Activated CD8-positive, alpha-beta memory T cell treated with anti-CD3 and anti-CD28 coated beads for 4 hours (primary cell): ENCODE data around the gene CAMTA1.

Experiments
- DNase-seq, 2 donors: peaks; one replicate each; pipeline ENCODE4 v3.0.0-alpha.2; 2020; ENCODE audit warnings: low read depth in 2 of 2

Gene CAMTA1

DNA sequence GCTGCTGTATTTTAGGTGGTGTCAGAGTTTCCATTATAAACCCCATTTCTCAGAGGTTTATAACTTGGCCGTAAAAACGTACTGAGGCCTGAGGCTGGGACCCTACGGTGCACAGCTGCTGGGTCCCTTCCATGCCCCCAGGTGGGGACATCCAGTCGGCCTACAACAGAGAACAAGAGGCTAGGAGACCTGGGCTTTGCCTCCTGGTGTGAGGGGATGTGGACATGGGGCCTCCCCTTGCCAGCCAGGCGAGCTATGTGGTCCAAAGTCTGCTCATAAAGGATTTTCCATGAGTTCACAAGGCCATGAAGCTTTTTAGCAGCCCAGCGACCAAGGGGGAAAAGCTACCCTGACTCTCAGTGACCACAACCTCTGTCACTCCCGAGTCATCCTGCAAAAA is 724.3 kb downstream of the CAMTA1 start:
- no peak for DNase-seq

DNA sequence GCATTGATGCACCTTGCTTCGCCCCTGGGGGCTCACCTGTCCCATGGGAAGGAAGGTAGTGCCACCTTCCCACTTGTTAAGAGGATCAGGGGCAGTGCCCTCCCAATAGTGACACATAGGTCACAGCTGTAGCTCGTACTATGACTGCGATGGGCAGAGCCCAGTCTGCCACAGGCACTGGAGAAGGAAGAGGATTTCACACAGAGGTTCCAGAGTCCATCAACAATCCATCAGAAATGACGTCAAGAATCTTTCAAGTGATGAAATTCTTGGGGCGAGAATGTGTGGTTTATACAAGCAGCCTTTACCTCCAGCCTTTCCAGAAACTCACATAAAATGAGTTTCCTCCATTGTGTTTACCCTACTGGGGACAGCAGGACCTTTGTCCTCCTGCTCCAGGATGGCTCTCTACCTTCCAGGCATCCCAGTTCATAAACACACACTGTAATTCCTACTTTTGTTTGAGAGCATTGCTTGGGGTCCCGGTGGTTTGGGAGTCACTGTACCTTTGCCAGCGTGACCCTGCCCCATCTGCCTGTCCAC is 725.2 kb downstream of the CAMTA1 start:
- no peak for DNase-seq

DNA sequence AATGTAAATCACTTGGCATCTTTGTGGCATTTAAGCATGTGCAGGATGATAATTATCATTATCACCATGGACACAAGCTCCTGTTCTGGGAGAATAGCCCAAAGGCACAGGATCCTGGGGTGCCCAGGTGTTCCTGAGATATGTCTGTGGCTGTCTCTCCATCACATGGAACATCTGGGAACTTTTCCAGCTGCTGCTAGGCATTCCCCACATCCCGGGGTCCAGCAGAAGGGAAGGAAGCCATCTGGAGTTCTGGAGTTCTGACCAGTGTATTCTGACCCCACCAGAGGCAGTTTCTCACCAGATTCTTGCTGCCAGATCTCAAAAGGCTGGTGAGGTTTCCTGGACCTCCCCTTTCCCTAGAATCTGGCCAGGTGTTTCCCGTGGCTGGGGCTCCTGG is 726.1 kb downstream of the CAMTA1 start:
- DNase-seq, result no peak

DNA sequence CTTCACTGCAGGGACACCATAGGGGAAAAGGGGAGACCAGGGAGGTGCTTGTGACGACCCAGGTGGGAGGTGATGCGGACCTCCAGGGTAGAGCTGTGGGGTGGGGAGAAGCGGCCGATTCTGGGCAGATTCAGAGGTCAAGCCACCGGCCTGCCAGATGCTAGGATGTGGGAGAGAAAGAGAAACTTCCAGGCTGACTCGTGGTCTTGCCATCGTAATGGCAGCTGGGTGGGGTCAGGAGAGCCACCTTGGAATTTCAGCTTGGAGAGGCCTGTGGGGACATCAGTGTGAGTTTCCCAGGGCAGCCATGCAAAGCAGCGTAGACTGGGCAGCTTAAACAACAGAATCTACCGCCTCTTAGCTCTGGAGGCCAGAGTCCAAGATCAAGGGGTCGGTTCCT is 727.8 kb downstream of the CAMTA1 start:
- no peak for DNase-seq

DNA sequence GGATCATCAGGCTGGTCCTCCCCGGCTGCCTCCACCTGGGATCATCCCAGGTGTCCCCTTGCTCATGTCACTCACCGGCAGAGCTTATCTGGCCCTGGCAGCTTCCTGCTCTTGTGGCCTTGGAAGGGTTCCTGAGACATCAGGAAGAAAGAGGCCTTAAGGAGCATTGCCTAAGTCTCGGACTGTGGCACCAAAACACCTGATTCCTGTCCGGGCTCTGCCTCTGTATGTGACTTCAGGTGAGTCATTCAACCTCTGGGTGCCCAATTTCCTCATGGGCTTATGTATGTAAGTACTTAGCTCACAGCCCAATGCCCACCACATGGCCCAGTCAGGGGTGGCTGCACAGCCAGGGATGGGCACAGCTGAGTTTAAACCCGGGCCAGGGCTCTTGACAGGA is 729.9 kb downstream of the CAMTA1 start:
- DNase-seq, result no peak

DNA sequence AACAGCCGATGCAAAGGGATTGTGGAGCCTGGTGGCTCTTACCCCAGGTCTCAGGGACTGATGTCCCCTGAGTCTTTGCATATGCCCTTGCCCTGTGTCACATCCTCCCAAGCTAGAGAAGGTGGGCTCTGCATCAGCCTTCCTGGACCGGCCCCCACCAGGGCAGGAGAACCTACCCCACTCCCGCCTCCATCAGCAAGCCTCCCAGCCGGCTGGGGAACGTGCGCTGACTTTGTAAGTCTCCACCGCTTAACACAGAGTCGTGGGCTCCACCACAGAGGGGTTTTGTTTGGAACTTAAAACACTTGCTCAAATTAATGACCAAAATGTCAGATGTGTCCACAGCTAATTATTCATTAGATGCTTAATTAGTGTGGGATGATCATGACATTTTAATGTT is 730.6 kb downstream of the CAMTA1 start:
- no peak for DNase-seq

DNA sequence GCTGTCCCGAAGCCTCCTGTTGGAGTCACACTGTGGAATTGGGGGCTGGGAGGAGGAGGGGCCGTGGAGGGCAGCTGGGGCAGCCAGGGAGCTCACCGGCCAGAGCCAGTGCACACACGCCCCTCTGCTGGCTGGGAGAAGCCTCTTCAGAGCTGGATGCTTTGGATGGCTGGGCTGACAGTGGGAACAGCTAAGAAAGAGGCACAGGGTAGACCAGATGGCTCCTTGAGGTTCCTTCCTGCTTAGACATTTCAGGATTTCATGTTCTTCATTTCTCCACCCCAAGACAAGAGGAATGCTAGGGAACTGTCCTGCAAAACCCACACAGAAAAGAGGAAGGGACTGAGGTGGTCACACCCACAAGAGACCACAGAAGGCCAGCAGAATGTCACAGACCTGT is 731.1 kb downstream of the CAMTA1 start:
- no peak for DNase-seq

DNA sequence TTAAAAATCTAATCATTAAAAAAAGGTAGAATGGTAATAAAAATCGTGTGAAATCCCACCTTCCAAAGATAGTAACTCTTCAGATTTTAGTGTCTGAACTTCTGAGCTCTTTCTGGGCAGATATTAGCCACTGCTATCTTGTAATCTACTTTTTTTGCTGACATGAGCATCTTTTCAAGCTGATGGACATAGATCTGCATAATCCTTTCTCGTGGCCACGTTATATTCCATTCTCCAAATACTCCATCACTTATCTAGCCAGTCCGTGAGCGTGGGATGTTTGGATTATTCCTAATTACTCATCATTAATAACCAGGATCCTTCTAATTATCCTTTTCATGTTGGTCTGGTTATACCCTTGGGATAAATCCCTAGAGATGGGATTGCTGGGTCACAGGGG is 731.7 kb downstream of the CAMTA1 start:
- DNase-seq, result no peak

DNA sequence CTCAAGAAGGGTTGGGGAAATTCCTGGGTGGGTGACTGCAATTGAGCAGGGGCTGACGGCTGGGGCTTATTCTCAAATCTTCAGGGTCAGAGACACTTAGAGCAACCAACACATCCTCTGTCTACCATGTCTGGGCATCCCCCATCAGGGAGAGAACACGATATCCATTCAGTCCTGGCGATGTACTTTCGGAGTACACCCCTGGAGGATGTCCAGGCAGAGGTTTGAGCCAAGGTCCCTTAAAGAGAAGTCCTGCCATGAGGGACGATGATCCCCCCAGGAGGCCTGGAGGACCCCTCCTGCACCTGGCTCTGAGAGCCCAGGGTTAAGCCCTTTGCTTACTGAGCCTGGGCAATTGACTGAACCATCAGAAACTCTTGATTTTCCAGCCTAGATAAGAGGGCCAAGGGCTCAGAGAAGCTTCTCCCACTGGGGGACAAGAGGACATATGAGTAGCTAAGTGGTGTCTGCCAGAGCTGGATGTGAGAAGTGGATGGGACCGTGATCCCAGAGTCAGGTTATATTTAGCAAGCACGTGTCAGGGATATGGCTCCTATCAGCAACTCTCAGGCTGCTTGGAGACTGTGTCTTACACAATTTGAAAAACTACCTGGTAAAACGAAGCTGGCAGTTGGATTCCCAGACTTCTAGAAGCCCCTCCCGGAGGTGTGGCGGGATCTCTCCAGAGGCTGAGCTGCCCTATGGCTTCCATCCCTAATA is 732.5 kb downstream of the CAMTA1 start:
- DNase-seq, result no peak

DNA sequence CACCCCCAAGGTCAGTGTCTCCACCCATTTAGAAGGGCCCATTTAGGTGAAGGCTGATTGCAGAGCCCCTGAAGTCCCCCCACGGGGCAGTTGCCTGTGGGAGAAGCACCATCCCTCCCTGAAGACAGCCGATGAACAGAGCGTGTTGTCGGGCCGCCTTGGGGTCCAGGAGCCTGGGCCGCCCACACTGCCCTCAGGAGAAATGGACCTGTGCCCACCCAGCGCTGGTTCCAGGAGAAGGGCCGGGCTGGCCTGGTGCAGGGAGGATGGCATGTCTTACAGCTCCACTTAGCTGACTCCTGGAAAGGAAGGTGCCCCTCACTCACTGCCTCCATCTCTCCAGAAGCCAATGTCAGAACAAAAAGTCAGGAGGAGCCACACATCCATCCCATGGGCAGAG is 733.2 kb downstream of the CAMTA1 start:
- DNase-seq, result no peak

DNA sequence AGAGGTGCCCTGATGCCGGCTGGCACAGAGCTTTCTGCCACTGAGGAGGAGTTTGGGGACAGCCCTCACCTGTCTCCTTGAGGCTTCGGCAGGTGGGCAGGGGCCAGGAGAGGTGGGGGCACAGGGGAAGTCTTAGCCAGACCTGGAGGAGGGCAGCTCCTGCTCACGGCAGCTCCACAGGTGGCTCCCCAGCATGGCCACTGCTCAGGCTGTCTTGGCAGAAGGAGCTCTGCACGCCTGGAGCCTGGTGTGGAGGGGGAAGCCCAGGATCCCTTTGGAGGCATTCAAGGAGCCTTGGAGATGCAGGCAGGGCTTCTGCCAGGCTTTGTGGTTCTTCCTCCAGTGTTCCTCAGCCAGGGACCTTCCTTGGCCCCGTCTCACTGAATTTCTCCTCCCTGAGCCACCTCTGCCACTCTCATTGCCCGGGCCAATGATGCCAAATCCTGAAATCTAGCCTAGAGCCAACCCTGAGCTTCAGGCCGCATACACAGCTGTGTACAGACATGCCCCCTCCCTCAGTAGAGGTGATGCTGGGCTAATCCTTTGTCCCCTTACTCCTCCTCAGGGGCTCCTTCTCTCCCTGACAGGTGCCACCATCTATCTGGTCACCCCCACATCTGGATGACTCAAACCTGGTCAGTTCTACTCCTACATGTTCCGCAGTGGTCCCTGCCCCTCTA is 734.1 kb downstream of the CAMTA1 start:
- DNase-seq, result no peak

DNA sequence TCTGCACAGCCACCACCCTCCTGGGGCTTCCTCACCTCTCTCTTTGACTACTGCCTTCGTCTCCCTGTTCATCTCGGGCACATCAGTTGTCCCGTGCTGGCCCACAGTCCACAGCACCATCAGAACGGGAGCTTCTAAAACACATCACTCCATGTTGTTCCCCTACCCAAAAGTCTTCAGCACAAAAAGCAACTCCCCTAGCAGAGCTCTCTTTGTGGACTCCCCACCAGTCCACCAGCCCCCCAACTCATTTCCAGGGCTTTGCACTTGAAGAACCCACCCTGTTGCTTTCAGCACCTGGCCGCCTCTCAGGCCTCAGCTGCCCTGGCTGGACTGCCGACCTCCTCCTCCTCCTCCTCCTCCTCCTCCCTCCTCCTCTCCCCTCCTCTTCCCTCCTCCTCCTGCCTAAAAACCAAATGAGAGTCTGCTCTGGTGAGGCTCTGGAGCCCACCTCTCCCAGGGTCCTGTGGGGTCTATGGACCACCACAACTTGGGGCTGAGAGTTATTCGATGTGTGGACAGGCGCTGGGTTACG is 734.7 kb downstream of the CAMTA1 start:
- no peak for DNase-seq

DNA sequence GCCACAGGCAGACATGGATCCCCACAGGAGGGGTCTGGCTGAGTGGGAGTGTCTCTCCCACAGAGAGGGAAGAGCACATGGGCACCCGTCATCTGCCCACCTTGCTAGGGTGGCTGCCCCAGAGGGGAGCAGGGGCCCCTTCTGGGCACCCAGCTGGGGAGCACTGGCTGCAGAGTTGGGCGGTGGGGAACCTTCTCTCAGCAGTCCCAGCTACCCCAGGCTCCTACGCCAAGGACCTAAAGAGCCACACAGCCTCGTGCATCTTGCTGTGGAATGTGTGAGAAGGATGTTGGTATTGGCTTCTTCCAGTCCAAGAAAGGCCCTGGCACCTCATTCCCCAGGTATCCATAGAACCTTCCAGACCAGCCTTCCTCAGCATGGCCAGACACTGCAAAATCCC is 735.2 kb downstream of the CAMTA1 start:
- DNase-seq, result no peak

DNA sequence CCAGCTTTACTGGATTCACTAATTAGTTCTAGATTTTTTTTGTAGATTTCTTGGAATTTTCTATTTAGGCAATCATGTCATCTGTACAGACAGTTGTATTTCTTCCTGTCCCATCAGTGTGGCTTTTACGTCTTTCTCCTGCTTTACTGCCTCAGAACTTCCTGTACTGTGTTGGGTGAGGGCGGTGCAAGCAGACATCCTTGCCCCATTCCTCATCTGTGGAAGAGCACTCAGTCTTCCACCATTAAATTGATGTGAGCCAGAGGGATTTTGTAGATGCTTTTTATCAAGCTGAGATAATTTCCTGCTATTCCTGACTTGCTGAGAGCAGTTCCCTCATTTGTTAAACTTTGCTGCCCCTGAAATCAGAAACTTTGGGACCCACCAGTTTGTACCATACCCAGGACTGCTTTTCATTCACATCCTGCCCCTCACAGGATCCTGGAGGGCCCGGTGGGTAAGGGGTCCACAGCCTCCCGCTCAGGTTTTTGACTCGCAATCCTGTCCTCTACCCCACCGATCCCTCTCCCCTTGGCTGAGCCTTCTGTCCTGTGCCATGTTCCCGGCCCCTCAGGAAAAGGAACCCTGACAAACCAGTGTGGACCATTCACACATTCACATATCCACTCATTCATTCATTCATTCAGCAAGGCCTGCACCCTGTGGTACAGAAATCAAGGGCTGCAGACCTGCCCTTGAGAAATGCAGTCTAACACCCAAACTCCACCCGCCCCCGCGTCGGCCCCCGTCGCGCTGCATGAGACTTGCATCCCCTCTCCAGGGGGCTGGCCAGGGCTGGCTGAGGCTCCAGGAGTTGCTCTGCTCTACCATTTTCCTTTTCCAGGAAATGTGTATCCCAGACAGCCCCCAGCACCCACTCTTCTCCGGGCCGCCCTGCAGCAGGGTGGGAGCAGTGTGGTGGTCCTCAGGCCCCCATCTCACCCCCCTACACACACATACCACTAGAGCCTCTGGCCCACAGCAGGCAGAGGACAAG is 739.4 kb downstream of the CAMTA1 start:
- no peak for DNase-seq

DNA sequence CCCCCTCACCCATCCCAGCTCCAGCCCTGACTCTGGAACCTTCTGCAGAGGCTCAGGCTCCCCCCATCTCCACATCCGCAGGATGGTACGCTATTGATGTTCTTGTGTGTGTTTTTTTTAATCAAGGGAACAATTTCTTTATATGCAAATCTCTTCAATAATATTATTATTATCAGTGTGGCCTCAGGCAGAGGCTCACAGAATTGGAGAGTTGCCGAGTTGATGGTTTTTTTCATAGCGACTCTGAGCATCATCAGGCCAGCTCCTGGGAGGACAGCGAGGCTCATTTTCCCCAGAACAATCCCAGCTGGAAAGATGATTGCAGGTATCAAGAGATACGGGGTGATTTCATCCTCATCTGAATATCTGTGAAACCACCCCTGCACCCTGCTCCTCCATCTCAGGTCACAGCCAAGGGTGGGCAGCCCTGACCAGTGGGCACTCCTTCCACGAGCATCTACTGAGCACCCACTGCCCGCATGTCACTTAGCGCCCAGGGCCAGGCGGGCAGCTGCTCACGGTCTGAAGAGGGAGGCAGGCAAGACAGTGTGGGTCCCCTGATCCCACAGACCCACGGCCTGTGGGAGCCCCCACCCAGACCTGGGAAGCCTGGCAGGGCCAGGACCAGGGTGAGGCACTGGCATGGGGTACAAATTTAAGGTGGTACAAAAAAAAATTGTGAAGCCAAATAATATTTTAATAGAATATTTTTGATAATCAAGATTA is 740.2 kb downstream of the CAMTA1 start:
- DNase-seq, result no peak

DNA sequence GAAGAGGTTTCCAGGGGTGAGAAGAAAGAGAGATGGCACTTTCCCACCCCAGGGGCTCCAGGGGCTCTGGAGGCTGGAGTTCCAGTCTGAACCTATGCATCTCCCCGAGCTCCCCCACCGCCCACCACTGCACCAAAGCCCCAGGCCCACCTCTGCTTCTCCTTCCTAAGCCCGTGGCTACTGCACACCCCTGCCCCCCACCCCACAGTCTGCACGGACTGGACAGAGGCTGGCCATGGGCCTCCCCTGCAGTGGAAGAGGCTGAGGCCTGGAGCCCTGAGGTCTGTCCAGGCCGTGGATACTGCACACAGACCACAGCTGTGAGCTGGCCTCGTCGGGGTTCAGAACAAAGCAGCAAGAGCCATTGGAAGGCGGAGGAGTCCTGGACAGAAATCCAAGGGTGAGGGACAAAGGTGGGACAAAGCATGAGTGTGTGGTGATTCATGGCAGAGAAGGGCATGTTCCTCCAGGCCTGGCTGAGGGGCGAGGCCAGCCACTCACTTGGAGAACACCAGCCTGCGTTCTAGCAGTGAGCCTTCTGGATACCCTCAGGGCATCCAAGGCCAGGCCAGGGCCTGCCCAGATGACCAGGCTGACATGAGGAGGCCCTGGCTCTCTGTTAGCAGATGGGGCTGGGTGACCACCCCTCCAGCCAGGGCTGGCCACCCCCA is 741.1 kb downstream of the CAMTA1 start:
- no peak for DNase-seq

DNA sequence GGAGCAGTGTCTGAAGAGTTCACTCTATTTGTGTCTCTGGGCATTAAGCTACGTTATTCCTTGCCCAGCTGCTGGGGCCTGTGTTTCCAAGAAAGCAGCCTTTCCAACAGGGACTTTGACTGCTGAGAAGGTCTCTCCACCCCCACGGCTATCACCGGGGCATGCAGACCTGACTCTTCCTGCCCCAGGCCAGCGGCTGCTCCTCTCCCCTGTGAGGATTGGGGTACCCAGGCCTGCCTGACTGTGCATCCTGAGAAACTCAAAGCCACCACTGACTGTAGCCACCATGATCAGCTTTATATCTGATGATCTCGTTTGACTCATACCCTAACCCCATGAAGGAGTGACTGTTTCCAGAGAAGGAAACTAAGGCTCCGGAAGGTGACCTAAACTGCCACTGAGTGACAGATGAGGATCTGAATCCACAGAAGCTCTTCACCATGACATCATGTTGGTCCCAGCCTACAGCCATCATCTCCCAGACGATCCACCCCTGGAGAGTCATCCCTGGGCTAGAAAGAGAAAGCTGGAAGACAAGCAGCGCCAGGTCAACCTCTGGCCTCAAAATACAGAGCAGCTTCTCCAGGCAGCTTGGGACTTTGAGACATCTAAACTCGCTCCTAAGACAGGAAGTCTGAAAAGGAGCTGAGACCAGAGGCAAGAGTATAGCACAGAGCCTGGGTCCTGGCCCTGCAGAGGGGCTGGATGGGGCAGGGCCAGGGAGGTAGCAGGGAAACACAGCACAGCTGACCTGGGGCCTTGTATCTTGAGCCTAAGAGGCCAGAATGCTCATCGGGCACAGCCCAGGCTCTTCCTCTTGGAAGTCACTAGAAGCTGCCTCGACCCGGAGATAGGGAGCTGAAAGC is 741.8 kb downstream of the CAMTA1 start:
- no peak for DNase-seq

DNA sequence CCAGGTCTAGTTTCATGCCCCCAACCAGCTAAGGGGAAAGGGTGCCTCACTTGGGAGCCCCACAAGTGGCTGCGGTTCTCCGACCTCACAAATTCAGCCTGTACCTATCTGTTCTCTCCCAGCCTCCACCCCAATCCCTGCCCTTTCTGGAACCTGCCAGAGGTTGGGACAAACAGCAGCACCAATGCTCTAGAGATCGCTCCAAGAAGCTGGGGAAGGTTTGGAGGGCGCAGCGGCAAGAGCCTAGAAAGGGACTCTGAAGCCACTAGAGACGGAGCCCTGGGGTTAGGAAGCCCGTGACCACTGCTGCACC is 742.4 kb downstream of the CAMTA1 start:
- DNase-seq, result no peak

DNA sequence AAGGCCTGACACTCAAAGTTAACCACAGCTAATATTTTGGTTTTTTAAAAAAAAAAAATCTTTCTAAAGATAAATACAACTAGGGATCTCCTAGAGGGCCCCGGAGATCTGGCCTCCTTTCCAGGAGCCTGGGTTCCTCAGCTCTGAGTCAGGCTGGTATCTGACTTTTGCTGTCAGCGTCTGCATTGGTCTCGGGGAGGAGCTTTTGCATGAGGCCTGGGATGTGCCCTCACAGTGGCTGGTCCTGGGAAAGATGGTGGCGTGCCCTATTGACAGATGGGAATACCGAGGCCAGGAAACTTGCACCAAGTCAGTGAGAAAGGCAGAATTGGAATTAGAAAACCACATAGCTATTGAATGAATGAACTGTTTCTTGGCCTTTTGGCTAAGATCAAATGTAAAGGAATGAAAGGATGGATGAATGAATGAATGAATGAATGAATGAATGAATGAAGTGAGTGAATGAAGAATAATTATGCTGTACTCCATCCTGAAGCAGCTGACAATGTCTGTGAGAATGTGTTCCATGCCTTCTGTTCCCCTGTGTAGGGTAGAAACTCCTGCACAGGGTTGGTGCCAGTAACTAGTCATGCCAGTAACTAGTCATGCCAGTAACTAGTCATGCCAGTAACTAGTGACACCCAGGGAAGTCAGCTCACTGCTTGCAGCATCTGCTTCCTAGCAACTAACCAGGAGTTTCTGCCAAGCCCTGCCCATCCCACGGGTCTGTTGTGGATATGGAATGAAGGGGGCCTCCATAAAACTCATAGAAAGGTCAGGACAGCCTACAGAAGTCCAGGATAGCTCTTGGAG is 743.3 kb downstream of the CAMTA1 start:
- DNase-seq, result no peak
